GM23338 (cell line): ENCODE measurements around the gene RABGAP1L. TPM values are rescaled to one million over a fixed set of nuclear protein-coding genes. Genes with fewer than 3 reads are reported as not detected.

Experiments
- ATAC-seq: fragments of 200-7000 bp; cut with Tn5 transposase; 3 replicates; pipeline ENCODE4 v1.9.1; 2020
- DNase-seq: peaks from one replicate; pipeline ENCODE4 v3.0.0-alpha.2; 2015; ENCODE audit warnings: low spot score
- H2AFZ ChIP-seq: fragments of 200-600 bp; sonication (generic); 2 replicates; pipeline ENCODE4 v1.8.0; 2016; ENCODE audit warnings: antibody characterized with exemption, mild to moderate bottlenecking, moderate library complexity
- H3F3A ChIP-seq: fragments of 200-600 bp; sonication (generic); replicated peaks from 2 replicates; pipeline ENCODE4 v1.8.0; 2017; ENCODE audit warnings: antibody characterized with exemption, mixed run types, low read depth
- H3K27ac ChIP-seq: fragments of 200-600 bp; sonication (generic); 2 replicates; pipeline ENCODE4 v1.6.1; 2016; ENCODE audit warnings: low read depth
- H3K27me3 ChIP-seq: fragments of 200-600 bp; sonication (generic); 2 replicates; pipeline ENCODE4 v1.8.0; 2016; ENCODE audit warnings: mild to moderate bottlenecking, mixed run types, moderate library complexity; ENCODE audit not compliant: insufficient read depth
- H3K36me3 ChIP-seq: fragments of 200-600 bp; sonication (generic); 2 replicates; pipeline ENCODE4 v1.8.0; 2016; ENCODE audit warnings: mild to moderate bottlenecking; ENCODE audit not compliant: insufficient read depth
- H3K4me1 ChIP-seq: fragments of 200-600 bp; sonication (generic); 2 replicates; pipeline ENCODE4 v1.8.0; 2016; ENCODE audit warnings: mild to moderate bottlenecking, moderate library complexity; ENCODE audit not compliant: insufficient read depth
- H3K4me2 ChIP-seq: fragments of 200-600 bp; sonication (generic); 2 replicates; pipeline ENCODE4 v1.7.1; 2017; ENCODE audit warnings: mixed run types
- H3K4me3 ChIP-seq: fragments of 200-600 bp; sonication (generic); 2 replicates; pipeline ENCODE4 v1.6.1; 2016; ENCODE audit warnings: mixed run types
- H3K79me2 ChIP-seq: fragments of 200-600 bp; sonication (generic); replicated peaks from 2 replicates; pipeline ENCODE4 v1.8.0; 2017; ENCODE audit warnings: mild to moderate bottlenecking; ENCODE audit not compliant: insufficient read depth
- H3K9me2 ChIP-seq: fragments of 200-600 bp; sonication (generic); 2 replicates; pipeline ENCODE4 v1.8.0; 2017; ENCODE audit not compliant: insufficient read depth
- H4K20me1 ChIP-seq: fragments of 200-600 bp; sonication (generic); replicated peaks from 2 replicates; pipeline ENCODE4 v1.8.0; 2017; ENCODE audit warnings: mild to moderate bottlenecking; ENCODE audit not compliant: insufficient read depth
- H3K27ac Mint-ChIP-seq: 2 replicates; pipeline ENCODE4 v1.8.0; 2020; ENCODE audit warnings: inconsistent platforms, mild to moderate bottlenecking, moderate library complexity, mixed read lengths
- H3K27me3 Mint-ChIP-seq: 3 replicates; pipeline ENCODE4 v1.8.0; 2022; ENCODE audit warnings: low read depth, mild to moderate bottlenecking, moderate library complexity, mixed read lengths, inconsistent platforms; ENCODE audit not compliant: insufficient read depth, poor library complexity
- H3K36me3 Mint-ChIP-seq: 3 replicates; pipeline ENCODE4 v1.8.0; 2021; ENCODE audit warnings: low read depth, mild to moderate bottlenecking, inconsistent platforms, moderate library complexity, mixed read lengths
- H3K4me1 Mint-ChIP-seq: 3 replicates; pipeline ENCODE4 v1.8.0; 2020; ENCODE audit warnings: mild to moderate bottlenecking, inconsistent platforms, mixed read lengths
- H3K4me3 Mint-ChIP-seq: 3 replicates; pipeline ENCODE4 v1.8.0; 2021; ENCODE audit warnings: moderate library complexity, mild to moderate bottlenecking, inconsistent platforms, mixed read lengths
- H3K9me3 Mint-ChIP-seq: 3 replicates; pipeline ENCODE4 v1.8.0; 2020; ENCODE audit warnings: moderate library complexity, mild to moderate bottlenecking, inconsistent platforms, mixed read lengths
- CREB1 ChIP-seq: fragments of 250-450 bp; sonication (Bioruptor Pico); IDR thresholded peaks from 2 replicates; pipeline ENCODE4 v1.5.0; 2020; ENCODE audit warnings: low read depth, mild to moderate bottlenecking, moderate library complexity
- EZH2 ChIP-seq: fragments of 200-600 bp; sonication (generic); IDR thresholded peaks from one replicate; pipeline ENCODE4 v1.8.0; 2017; ENCODE audit warnings: antibody characterized with exemption, mild to moderate bottlenecking, low read depth; ENCODE audit not compliant: unreplicated experiment
- EZH2phosphoT487 ChIP-seq: fragments of 200-600 bp; sonication (generic); IDR thresholded peaks from one replicate; pipeline ENCODE4 v1.8.1; 2018; ENCODE audit warnings: antibody characterized with exemption; ENCODE audit not compliant: unreplicated experiment
- JUNB ChIP-seq: IDR thresholded peaks from one replicate; pipeline ENCODE4 v1.6.1; 2016; ENCODE audit warnings: antibody characterized with exemption; ENCODE audit not compliant: unreplicated experiment
- NANOG ChIP-seq: IDR thresholded peaks from 2 replicates; pipeline ENCODE4 v1.6.1; 2016; ENCODE audit warnings: antibody characterized with exemption, borderline replicate concordance
- POLR2AphosphoS5 ChIP-seq: IDR thresholded peaks from 2 replicates; pipeline ENCODE4 v1.6.1; 2016; ENCODE audit warnings: antibody characterized with exemption, low read depth
- ZNF114 ChIP-seq: fragments of 250-450 bp; sonication (Bioruptor Pico); IDR thresholded peaks from 2 replicates; pipeline ENCODE4 v1.5.0; 2020; ENCODE audit warnings: mild to moderate bottlenecking, moderate library complexity
- ZNF331 ChIP-seq: fragments of 250-450 bp; sonication (Bioruptor Pico); IDR thresholded peaks from 2 replicates; pipeline ENCODE4 v1.5.0; 2020; ENCODE audit warnings: low read depth, mild to moderate bottlenecking, moderate library complexity
- polyA plus RNA-seq: library from polyadenylated mRNA; unstranded; fragments of >200 nt; fragmentation: Nextera tagmentation; extraction: Ambion mirVana; gene quantifications from 2 replicates; pipeline ENCODE4 v1.2.1, GENCODE V29; 2016
- total RNA-seq: library from RNA; depleted of rRNA; stranded (reverse); fragments of >200 nt; shearing (Covaris generic); gene quantifications from 2 replicates; pipeline ENCODE4 v1.2.3, GENCODE V29; 2014
- TF ChIP-seq, protein P1 (sequence below), 2 experiments: fragments of 200-600 bp in 1 of 2; sonication (generic) in 1 of 2; conservative IDR thresholded peaks; 2 replicates each; pipeline versions ENCODE4 v1.5.1 to v1.6.1; 2016 to 2017; ENCODE audit warnings: antibody characterized with exemption in 2 of 2, low read depth in 2 of 2, mild to moderate bottlenecking in 2 of 2, moderate library complexity in 1 of 2
- TF ChIP-seq, protein P2 (sequence below): IDR thresholded peaks from 2 replicates; pipeline ENCODE4 v1.6.1; 2016; ENCODE audit warnings: antibody characterized with exemption
- TF ChIP-seq, protein P3 (sequence below): fragments of 250-450 bp; sonication (Bioruptor Pico); IDR thresholded peaks from 2 replicates; pipeline ENCODE4 v1.5.0; 2020; ENCODE audit warnings: mild to moderate bottlenecking, moderate library complexity

Gene RABGAP1L
- total and polyA plus RNA-seq, 2 experiments from 2014 or later: 83.2 to 136 TPM

DNA sequence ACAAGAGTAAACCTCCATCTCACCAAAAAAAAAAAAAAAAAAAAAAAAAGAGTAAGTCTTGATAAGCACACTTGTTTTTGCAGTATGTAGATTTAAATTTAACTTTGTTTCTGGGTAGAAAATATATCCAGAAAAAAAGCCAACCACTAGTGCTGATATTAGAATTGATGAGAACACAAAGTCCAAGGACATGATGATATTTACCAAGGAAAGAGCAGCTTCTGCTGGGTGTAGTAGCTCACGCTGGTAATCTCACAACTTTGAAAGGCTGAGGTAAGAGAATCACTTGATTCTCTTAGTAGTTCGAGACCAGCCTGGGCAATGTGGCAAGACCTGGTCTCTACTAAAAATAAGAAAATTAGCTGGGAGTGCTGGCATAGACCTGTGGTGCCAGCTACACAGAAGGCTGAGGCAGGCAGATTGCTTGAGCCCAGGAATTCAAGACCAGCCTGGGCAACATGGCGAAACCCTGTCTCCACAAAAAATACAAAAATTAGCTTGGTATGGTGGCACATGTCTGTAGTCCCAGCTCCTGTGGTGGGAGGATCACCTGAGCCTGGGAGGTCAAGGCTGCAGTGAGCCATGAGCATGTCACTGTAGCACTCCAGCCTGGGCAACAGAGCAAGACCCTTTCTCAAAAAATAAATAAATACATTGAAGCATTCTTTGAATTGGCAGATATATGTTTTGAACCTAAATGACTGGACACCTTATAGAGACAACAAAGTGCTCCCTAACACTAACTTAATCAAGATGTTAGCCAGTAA, 776.8 kb downstream of the RABGAP1L start:
- H4K20me1 ChIP-seq: peaks cover 57% of the 10 kb centered on the region
- ATAC-seq: no peak
- peaks cover 97% of the 10 kb centered on the region for H3K79me2 ChIP-seq
- no peak overlapping the region for H3K4me2 ChIP-seq
- peaks cover 33% of the 10 kb centered on the region for H3K4me1 Mint-ChIP-seq
- no peaks in the 10 kb centered on the region for H3K27me3 ChIP-seq
- no peak overlapping the region for H3K27ac Mint-ChIP-seq
- no peaks in the 10 kb centered on the region for H3K9me3 Mint-ChIP-seq
- no peak overlapping the region for H2AFZ ChIP-seq
- peaks cover 32% of the 10 kb centered on the region for H3K4me1 ChIP-seq
- H3K27ac ChIP-seq: peak overlapping the region; percentile 78
- TF ChIP-seq ZNF331 (CRISPR knock-in tag): no peak
- TF ChIP-seq, protein P1, sequence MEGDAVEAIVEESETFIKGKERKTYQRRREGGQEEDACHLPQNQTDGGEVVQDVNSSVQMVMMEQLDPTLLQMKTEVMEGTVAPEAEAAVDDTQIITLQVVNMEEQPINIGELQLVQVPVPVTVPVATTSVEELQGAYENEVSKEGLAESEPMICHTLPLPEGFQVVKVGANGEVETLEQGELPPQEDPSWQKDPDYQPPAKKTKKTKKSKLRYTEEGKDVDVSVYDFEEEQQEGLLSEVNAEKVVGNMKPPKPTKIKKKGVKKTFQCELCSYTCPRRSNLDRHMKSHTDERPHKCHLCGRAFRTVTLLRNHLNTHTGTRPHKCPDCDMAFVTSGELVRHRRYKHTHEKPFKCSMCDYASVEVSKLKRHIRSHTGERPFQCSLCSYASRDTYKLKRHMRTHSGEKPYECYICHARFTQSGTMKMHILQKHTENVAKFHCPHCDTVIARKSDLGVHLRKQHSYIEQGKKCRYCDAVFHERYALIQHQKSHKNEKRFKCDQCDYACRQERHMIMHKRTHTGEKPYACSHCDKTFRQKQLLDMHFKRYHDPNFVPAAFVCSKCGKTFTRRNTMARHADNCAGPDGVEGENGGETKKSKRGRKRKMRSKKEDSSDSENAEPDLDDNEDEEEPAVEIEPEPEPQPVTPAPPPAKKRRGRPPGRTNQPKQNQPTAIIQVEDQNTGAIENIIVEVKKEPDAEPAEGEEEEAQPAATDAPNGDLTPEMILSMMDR (conservative IDR thresholded peaks at IDR 0.05; ENCODE audit: low read depth in 2 of 2): no peak
- H3K36me3 Mint-ChIP-seq: peaks cover 16% of the 10 kb centered on the region; the same call in 2 of the 3 replicates
- peaks cover 4% of the 10 kb centered on the region for H3K27me3 Mint-ChIP-seq
- no peaks in the 10 kb centered on the region for H3K9me2 ChIP-seq
- no peak for DNase-seq
- H3K4me3 Mint-ChIP-seq: no peak overlapping the region
- 0 out of 2 replicates have a peak, but pooled peaks cover 5% of the 10 kb centered on the region for H3K36me3 ChIP-seq
- H3K4me3 ChIP-seq: no peak overlapping the region
- H3F3A ChIP-seq: no peaks in the 10 kb centered on the region

DNA sequence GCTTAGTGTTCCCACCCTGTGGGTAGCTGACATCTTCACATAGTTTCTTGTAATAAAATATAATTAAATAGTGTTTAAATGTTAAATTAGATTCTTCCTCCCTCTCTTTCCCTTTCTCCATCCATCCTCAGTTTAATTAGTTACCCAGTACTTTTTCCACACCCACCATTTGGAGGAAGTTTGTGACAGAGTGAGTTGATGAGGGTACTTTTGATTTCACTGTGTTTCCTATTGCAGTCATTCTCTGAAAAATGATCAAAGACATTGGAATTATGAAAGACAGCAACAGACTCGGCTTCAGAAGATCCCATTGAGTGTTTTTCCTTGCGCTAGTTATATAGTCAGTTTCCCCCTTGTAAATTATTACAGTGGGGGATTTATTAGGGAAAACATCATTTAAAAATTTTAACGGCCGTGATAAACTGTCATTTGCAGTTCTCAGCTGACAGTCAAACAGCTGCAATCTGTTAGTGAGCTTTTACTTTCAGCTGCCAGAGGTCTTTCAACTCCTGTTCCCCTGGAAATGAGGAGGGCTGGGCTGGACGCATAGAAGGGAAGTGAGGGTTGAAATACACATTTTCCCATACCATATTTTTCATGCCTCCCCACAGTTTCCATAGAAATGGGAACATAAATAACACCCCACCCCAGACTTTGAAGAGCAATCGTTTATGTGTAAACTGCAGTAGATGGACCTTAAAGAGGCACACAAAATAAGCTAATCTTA, 779.1 kb downstream of the RABGAP1L start:
- peaks cover 55% of the 10 kb centered on the region for H4K20me1 ChIP-seq
- no peak overlapping the region; the same call in 1 of the 2 replicates for H3K27ac ChIP-seq
- H2AFZ ChIP-seq: no peak overlapping the region
- peaks cover 1% of the 10 kb centered on the region for H3K27me3 Mint-ChIP-seq
- H3K27ac Mint-ChIP-seq: 0 out of 2 replicates have a peak overlapping the region, but pooled peaks have one; percentile 44
- peaks cover 18% of the 10 kb centered on the region for H3K4me1 ChIP-seq
- no peaks in the 10 kb centered on the region; the same call in 2 of the 3 replicates for H3K9me3 Mint-ChIP-seq
- no peak for ATAC-seq
- no peak overlapping the region for H3K4me3 ChIP-seq
- H3K36me3 Mint-ChIP-seq: peaks cover 21% of the 10 kb centered on the region
- H3K79me2 ChIP-seq: peaks cover 97% of the 10 kb centered on the region
- DNase-seq: no peak
- no peak overlapping the region for H3K4me2 ChIP-seq
- peaks cover 22% of the 10 kb centered on the region for H3K4me1 Mint-ChIP-seq
- H3K27me3 ChIP-seq: no peaks in the 10 kb centered on the region
- H3K9me2 ChIP-seq: no peaks in the 10 kb centered on the region
- 0 out of 2 replicates have a peak, but pooled peaks cover 5% of the 10 kb centered on the region for H3K36me3 ChIP-seq
- no peak overlapping the region for H3K4me3 Mint-ChIP-seq
- no peaks in the 10 kb centered on the region for H3F3A ChIP-seq
- TF ChIP-seq JUNB (no peak), POLR2AphosphoS5 (no peak), EZH2phosphoT487 (no peak), NANOG (no peak), CREB1 (CRISPR knock-in tag) (no peak), ZNF331 (CRISPR knock-in tag) (no peak), EZH2 (no peak), ZNF114 (CRISPR knock-in tag) (no peak)
- TF ChIP-seq, protein P2, sequence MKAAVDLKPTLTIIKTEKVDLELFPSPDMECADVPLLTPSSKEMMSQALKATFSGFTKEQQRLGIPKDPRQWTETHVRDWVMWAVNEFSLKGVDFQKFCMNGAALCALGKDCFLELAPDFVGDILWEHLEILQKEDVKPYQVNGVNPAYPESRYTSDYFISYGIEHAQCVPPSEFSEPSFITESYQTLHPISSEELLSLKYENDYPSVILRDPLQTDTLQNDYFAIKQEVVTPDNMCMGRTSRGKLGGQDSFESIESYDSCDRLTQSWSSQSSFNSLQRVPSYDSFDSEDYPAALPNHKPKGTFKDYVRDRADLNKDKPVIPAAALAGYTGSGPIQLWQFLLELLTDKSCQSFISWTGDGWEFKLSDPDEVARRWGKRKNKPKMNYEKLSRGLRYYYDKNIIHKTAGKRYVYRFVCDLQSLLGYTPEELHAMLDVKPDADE: no peak
- TF ChIP-seq, protein P3, sequence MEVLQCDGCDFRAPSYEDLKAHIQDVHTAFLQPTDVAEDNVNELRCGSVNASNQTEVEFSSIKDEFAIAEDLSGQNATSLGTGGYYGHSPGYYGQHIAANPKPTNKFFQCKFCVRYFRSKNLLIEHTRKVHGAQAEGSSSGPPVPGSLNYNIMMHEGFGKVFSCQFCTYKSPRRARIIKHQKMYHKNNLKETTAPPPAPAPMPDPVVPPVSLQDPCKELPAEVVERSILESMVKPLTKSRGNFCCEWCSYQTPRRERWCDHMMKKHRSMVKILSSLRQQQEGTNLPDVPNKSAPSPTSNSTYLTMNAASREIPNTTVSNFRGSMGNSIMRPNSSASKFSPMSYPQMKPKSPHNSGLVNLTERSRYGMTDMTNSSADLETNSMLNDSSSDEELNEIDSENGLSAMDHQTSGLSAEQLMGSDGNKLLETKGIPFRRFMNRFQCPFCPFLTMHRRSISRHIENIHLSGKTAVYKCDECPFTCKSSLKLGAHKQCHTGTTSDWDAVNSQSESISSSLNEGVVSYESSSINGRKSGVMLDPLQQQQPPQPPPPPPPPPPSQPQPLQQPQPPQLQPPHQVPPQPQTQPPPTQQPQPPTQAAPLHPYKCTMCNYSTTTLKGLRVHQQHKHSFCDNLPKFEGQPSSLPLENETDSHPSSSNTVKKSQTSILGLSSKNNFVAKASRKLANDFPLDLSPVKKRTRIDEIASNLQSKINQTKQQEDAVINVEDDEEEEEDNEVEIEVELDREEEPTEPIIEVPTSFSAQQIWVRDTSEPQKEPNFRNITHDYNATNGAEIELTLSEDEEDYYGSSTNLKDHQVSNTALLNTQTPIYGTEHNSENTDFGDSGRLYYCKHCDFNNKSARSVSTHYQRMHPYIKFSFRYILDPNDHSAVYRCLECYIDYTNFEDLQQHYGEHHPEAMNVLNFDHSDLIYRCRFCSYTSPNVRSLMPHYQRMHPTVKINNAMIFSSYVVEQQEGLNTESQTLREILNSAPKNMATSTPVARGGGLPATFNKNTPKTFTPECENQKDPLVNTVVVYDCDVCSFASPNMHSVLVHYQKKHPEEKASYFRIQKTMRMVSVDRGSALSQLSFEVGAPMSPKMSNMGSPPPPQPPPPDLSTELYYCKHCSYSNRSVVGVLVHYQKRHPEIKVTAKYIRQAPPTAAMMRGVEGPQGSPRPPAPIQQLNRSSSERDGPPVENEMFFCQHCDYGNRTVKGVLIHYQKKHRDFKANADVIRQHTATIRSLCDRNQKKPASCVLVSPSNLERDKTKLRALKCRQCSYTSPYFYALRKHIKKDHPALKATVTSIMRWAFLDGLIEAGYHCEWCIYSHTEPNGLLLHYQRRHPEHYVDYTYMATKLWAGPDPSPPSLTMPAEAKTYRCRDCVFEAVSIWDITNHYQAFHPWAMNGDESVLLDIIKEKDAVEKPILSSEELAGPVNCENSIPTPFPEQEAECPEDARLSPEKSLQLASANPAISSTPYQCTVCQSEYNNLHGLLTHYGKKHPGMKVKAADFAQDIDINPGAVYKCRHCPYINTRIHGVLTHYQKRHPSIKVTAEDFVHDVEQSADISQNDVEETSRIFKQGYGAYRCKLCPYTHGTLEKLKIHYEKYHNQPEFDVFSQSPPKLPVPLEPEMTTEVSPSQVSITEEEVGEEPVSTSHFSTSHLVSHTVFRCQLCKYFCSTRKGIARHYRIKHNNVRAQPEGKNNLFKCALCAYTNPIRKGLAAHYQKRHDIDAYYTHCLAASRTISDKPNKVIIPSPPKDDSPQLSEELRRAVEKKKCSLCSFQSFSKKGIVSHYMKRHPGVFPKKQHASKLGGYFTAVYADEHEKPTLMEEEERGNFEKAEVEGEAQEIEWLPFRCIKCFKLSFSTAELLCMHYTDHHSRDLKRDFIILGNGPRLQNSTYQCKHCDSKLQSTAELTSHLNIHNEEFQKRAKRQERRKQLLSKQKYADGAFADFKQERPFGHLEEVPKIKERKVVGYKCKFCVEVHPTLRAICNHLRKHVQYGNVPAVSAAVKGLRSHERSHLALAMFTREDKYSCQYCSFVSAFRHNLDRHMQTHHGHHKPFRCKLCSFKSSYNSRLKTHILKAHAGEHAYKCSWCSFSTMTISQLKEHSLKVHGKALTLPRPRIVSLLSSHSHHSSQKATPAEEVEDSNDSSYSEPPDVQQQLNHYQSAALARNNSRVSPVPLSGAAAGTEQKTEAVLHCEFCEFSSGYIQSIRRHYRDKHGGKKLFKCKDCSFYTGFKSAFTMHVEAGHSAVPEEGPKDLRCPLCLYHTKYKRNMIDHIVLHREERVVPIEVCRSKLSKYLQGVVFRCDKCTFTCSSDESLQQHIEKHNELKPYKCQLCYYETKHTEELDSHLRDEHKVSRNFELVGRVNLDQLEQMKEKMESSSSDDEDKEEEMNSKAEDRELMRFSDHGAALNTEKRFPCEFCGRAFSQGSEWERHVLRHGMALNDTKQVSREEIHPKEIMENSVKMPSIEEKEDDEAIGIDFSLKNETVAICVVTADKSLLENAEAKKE: no peak
